ENCODE results near the gene C22orf15. TPM values are rescaled to one million over a fixed set of nuclear protein-coding genes. Genes with fewer than 3 reads are reported as not detected.
"Not testable (repeated sequence)": the region's sequence is repeated elsewhere in the genome, so short reads cannot be mapped to it uniquely, and the experiment has no call there.

C22orf15 gene
- total RNA-seq: not detected
- long read RNA-seq: 0 reads

- intact Hi-C loops (cut with micrococcal nuclease): no loop called here
Observed at GRCh38 chr22:23762842-23763578, at the start of gene C22orf15. Gene C22orf15, plus strand, starts transcription at chr22:23762990. Its CDS starts 317 bp downstream, at chr22:23763307.

GRCh38 chr22:23713696-23714595, 48.8 kb upstream of the C22orf15 start:
- DNase-seq (no peak), ATAC-seq (no peak)
- intact Hi-C loops (cut with micrococcal nuclease): no loop called here

More at GRCh38 chr22:23762842-23763578, at the start of gene C22orf15:
- ATAC-seq (peak; percentile 1), DNase-seq (peak; percentile 54)

GRCh38 chr22:23714596-23715578, 47.9 kb upstream of the C22orf15 start:
- DNase-seq (no peak), ATAC-seq (no peak)
- intact Hi-C loops (cut with micrococcal nuclease): no loop called here

- DNase-seq (no peak), ATAC-seq (no peak)
- intact Hi-C loops (cut with micrococcal nuclease): no loop called here
Observed at GRCh38 chr22:23715806-23716375, 46.9 kb upstream of the C22orf15 start.

GRCh38 chr22:23716811-23717801, 45.7 kb upstream of the C22orf15 start:
- DNase-seq (peak; percentile 91), ATAC-seq (peak; percentile 98)
- intact Hi-C loops (cut with micrococcal nuclease): no loop called here

- DNase-seq (no peak), ATAC-seq (no peak)
- intact Hi-C loops (cut with micrococcal nuclease): no loop called here
Observed at GRCh38 chr22:23718371-23719165, 44.2 kb upstream of the C22orf15 start.

GRCh38 chr22:23720855-23721254, 41.9 kb upstream of the C22orf15 start:
- intact Hi-C loops (cut with micrococcal nuclease): no loop called here
- ATAC-seq: no peak

GRCh38 chr22:23722160-23722559, 40.6 kb upstream of the C22orf15 start:
- ATAC-seq (no peak), DNase-seq (no peak)
- intact Hi-C loops (cut with micrococcal nuclease): no loop called here

More at GRCh38 chr22:23720855-23721254, 41.9 kb upstream of the C22orf15 start:
- DNase-seq: no peak

GRCh38 chr22:23722724-23723123, 40.1 kb upstream of the C22orf15 start:
- intact Hi-C loops (cut with micrococcal nuclease): no loop called here
- ATAC-seq (no peak), DNase-seq (no peak)

- ATAC-seq; intact Hi-C loops (cut with micrococcal nuclease); DNase-seq: not testable (repeated sequence)
Observed at GRCh38 chr22:23728108-23728507, 34.7 kb upstream of the C22orf15 start.

- intact Hi-C loops (cut with micrococcal nuclease): no loop called here
- DNase-seq (no peak), ATAC-seq (no peak)
Observed at GRCh38 chr22:23737696-23738095, 25.1 kb upstream of the C22orf15 start.

- intact Hi-C loops (cut with micrococcal nuclease): no loop called here
- DNase-seq (peak; percentile 68), ATAC-seq (peak; percentile 93)
Observed at GRCh38 chr22:23742505-23743264, 20.1 kb upstream of the C22orf15 start.

GRCh38 chr22:23743303-23743705, 19.5 kb upstream of the C22orf15 start:
- ATAC-seq: peak; percentile 50
- peak; percentile 71 for DNase-seq
- intact Hi-C loops (cut with micrococcal nuclease): no loop called here

GRCh38 chr22:23744001-23744400, 18.8 kb upstream of the C22orf15 start:
- ATAC-seq (no peak), DNase-seq (no peak)
- intact Hi-C loops (cut with micrococcal nuclease): no loop called here

GRCh38 chr22:23744485-23744884, 18.3 kb upstream of the C22orf15 start:
- DNase-seq (no peak), ATAC-seq (no peak)
- intact Hi-C loops (cut with micrococcal nuclease): no loop called here

GRCh38 chr22:23745791-23746190, 17.0 kb upstream of the C22orf15 start:
- intact Hi-C loops (cut with micrococcal nuclease): no loop called here
- ATAC-seq (no peak), DNase-seq (no peak)
